ENCODE data around the gene PLEKHH3.
"Not testable (repeated sequence)": the region's sequence is repeated elsewhere in the genome, so short reads cannot be mapped to it uniquely, and the experiment has no call there.

The PLEKHH3 gene

DNA sequence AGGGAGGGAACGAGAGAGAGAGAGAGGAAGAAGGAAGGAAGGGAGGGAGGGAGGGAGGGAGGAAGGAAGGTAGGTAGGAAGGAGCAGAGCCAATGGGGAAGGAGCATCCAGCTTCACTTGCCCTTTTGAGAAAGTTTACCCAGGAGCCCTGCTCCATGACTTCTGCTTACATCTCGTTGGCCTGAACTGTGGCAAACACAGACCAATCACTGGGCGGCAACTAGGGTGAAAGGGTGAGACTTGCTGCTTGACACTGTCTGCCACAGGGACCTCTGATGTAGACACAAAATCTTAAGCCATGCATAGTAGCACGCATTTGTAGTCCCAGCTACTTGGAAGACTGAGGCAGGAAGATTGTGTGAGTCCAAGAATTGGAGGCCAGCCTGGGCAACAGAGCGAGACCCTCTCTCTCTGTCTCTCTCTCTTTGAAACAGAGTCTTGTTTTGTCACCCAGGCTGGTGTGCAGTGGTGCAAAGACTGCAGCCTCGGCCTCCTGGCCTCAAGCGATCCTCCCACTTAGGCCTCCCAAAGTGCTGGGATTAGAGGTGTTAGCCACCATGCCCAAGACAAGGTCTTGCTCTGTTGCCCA, 37.2 kb downstream of the PLEKHH3 start:
- DNase-seq (ENCODE audit: low read depth, low spot score): no peak

DNA sequence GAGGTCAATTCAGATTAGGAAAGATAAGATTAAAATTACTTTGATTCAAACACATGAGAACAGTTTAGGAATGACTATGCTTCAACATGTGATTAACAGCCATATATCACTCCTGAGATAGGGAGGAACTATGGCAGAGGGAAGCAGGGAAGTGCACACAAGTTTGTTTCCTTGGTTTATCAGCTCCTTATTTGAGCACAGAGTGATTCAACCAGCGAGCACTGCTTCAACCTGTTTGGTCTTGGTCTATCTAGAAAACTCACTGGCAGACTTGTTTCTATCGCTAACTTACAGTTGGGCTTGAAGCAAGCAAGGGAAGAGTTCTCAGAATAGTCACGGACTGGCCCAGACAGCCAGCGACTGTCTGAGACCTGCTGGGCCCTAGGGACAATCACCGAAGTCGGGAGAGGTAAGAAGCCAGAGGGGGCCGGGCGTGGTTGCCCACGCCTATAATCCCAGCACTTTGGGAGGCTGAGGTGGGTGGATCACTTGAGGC, 43.8 kb downstream of the PLEKHH3 start:
- no peak for DNase-seq (ENCODE audit: low read depth, low spot score)

DNA sequence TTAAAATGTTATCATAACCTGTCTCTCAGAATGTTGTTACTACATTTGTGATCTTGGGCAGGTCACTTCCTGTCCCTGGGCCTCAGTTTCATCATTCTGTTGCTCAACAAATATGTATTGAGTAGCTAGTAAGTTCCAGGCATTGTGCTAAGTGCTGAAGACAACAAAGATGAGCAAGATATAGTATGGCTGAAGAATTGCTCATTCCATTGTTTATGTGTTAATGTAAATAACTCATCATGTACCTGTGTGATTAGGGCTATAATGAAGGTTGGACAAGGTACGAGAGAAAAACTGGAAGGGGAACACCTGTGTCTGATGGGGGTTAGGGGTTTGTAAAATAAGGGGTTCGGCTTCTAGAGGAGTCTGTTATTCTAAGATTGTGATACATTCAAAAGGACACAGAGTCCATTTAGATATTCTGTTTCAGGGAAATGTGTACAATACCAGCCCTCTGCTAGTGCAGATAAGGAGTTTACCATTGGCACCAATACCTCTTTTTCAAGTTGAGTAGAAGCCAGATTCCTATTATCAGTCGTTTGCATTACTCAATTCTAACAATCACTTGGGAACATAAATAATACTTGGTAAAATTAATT, 47.3 kb downstream of the PLEKHH3 start:
- DNase-seq (ENCODE audit: low read depth, low spot score): no peak

DNA sequence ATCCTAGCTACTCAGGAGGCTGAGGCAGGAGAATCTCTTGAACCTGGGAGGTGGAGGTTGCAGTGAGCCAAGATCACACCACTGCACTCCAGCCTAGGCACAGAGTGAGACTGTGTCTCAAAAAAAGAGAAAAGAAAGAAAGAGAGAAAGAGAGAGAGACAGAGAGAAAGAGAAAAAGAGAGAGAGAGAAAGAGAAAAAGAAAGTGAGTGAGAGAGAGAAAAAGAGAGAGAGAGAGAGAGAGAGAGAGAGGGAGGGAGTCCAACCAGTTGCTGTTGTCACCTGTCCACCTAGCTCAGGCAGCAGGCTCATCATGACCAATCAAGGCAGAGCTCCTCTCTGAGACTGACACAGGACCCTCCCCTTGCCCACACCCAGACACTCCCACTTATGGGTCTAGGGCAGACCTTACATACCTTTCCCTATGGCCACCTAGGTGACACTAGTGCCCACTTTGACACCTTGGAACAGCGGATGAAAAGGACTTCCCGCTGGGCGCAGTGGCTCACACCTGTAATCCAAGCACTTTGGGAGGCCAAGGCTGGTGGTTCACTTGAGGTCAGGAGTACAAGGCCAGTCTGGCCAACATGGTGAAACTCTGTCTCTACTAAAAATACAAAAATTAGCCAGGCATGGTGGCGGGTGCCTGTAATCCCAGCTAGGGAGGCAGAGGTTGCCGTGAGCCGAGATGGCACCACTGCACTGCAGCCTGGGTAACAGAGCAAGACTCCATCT, 49.6 kb downstream of the PLEKHH3 start:
- not testable (repeated sequence) for DNase-seq (ENCODE audit: low read depth, low spot score)

GRCh38 chr17:42623732-42624596, 52.8 kb downstream of the PLEKHH3 start:
- DNase-seq (ENCODE audit: low read depth, low spot score): no peak

DNA sequence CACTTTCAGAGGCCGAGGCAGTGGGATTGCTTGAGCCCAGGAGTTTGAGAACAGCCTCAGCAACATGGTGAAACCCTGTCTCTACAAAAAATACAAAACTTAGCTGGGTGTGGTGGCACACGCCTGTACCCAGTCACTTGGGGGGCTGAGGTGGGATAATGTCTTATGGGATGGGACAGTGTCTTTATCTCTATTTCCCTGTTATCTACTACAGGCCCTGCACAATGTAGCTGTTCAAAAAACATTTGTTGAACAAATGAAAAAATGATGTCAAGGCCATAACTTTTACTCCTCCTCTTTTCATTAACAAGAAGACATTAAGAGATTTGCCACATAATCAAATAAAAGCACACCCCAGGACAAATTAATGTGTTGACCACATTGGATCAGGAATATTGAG, 53.5 kb downstream of the PLEKHH3 start:
- no peak for DNase-seq (ENCODE audit: low read depth, low spot score)

DNA sequence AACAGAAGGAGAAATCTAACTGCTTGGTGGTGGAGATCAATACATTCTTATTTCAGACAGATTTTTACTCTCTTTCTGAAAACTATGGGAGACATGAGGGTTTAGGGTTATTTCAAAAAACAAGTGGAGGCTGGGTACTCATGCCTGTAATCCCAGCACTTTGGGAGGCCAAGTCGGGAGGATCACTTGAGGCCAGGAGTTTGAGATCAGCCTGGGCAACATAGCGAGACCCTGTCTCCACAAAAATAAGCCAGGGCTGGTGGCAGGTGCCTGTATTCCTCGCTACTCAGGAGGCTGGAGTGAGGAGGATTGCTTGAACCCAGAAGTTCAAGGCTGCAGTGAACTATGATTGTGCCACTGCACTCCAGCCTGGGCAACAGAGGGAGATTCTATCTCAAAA, 54.8 kb downstream of the PLEKHH3 start:
- not testable (repeated sequence) for DNase-seq (ENCODE audit: low read depth, low spot score)

GRCh38 chr17:42618442-42619150, 58.2 kb downstream of the PLEKHH3 start:
- DNase-seq (ENCODE audit: low read depth, low spot score): no peak

GRCh38 chr17:42617956-42618431, 58.8 kb downstream of the PLEKHH3 start:
- no peak for DNase-seq (ENCODE audit: low read depth, low spot score)

Measured in activated naive CD8-positive, alpha-beta T cell treated with anti-CD3 and anti-CD28 coated beads, Interleukin-2, amount 50 U/mL, for 16 hours (primary cell).